SK-N-SH (cell line): ENCODE results near the gene COX14. TPM values are rescaled to one million over a fixed set of nuclear protein-coding genes. Genes with fewer than 3 reads are reported as not detected.
A peak's percentile ranks its signal among the peaks of the same experiment; 100 is the strongest.

ENCODE experiments used
- CTCF ChIA-PET: fragments of 300-600, 350-600 bp; formaldehyde crosslinking; extraction: SDS; loops from one replicate; lab custom pipeline; 2021; lab: Yijun Ruan, JAX
- POLR2A ChIA-PET: fragments of 350-600 bp; sonication (Branson Sonifier 250); formaldehyde crosslinking; extraction: SDS; loops from one replicate; lab custom pipeline; 2020; ENCODE audit warnings: antibody characterized with exemption, inconsistent platforms; lab: Yijun Ruan, JAX
- DNase-seq: peaks from one replicate; pipeline ENCODE4 v3.0.0; 2012
- H2AFZ ChIP-seq: fragments of 200-600 bp; sonication (generic); 2 replicates; pipeline ENCODE4 v1.8.1; 2016; ENCODE audit warnings: antibody characterized with exemption, mild to moderate bottlenecking, low read depth
- H3F3A ChIP-seq: fragments of 200-600 bp; sonication (generic); replicated peaks from 2 replicates; pipeline ENCODE3; 2016; ENCODE audit warnings: antibody characterized with exemption, mild to moderate bottlenecking; ENCODE audit not compliant: insufficient read depth
- H3K27ac ChIP-seq, 2 experiments: fragments of 200-500 bp in 1 of 2; fragments of 200-600 bp in 1 of 2; sonication (Bioruptor generic) in 1 of 2; sonication (generic), shearing (Covaris generic) in 1 of 2; 2 replicates each; pipeline versions ENCODE4 v1.5.1 to v1.6.1; 2014 to 2016; ENCODE audit warnings: low read depth in 2 of 2, inconsistent platforms in 1 of 2, low read length in 1 of 2, mild to moderate bottlenecking in 1 of 2, mixed read lengths in 1 of 2
- H3K27me3 ChIP-seq: fragments of 200-600 bp; sonication (generic), shearing (Covaris generic); 2 replicates; pipeline ENCODE4 v1.6.1; 2016; ENCODE audit warnings: mixed run types; ENCODE audit not compliant: insufficient read depth
- H3K36me3 ChIP-seq, 2 experiments: fragments of 200-500 bp in 1 of 2; fragments of 200-600 bp in 1 of 2; sonication (Bioruptor generic) in 1 of 2; sonication (generic) in 1 of 2; replicated peaks in 1 of 2; 2 replicates each; pipeline versions ENCODE3 to v1.5.1; 2014 to 2016; ENCODE audit warnings: low read length in 1 of 2, mild to moderate bottlenecking in 1 of 2; ENCODE audit not compliant: insufficient read depth in 2 of 2, control insufficient read depth in 1 of 2
- H3K4me1 ChIP-seq, 2 experiments: fragments of 200-500 bp in 1 of 2; fragments of 200-600 bp in 1 of 2; sonication (Bioruptor generic) in 1 of 2; sonication (generic), shearing (Covaris generic) in 1 of 2; 2 replicates each; pipeline versions ENCODE4 v1.5.1 to v1.6.1; 2014 to 2016; ENCODE audit warnings: low read depth in 1 of 2, low read length in 1 of 2, mixed run types in 1 of 2; ENCODE audit not compliant: insufficient read depth in 2 of 2, control insufficient read depth in 1 of 2
- H3K4me2 ChIP-seq: fragments of 200-600 bp; sonication (generic), shearing (Covaris generic); 2 replicates; pipeline ENCODE4 v1.6.1; 2017; ENCODE audit warnings: mixed run types
- H3K4me3 ChIP-seq, 2 experiments: fragments of 200-500 bp in 1 of 2; fragments of 200-600 bp in 1 of 2; sonication (Bioruptor generic) in 1 of 2; sonication (generic), shearing (Covaris generic) in 1 of 2; 2 replicates each; pipeline versions ENCODE4 v1.5.1 to v1.8.1; 2014 to 2016; ENCODE audit warnings: low read depth in 2 of 2, inconsistent platforms in 1 of 2, low read length in 1 of 2, mild to moderate bottlenecking in 1 of 2, mixed read lengths in 1 of 2, moderate library complexity in 1 of 2
- H3K79me2 ChIP-seq: fragments of 200-600 bp; sonication (generic); 2 replicates; pipeline ENCODE4 v1.8.1; 2017; ENCODE audit warnings: mild to moderate bottlenecking; ENCODE audit not compliant: insufficient read depth
- H3K9ac ChIP-seq: fragments of 200-600 bp; sonication (generic); 2 replicates; pipeline ENCODE4 v1.6.1; 2017; ENCODE audit warnings: mixed run types
- H3K9me2 ChIP-seq: fragments of 200-600 bp; sonication (generic); 2 replicates; pipeline ENCODE4 v1.6.1; 2017; ENCODE audit warnings: mixed run types
- H3K9me3 ChIP-seq: fragments of 200-600 bp; sonication (generic); 2 replicates; pipeline ENCODE4 v1.6.1; 2017; ENCODE audit warnings: mixed run types, mild to moderate bottlenecking, moderate library complexity
- H4K20me1 ChIP-seq: fragments of 200-600 bp; sonication (generic); 2 replicates; pipeline ENCODE4 v1.6.1; 2017; ENCODE audit warnings: mild to moderate bottlenecking, mixed run types; ENCODE audit not compliant: insufficient read depth
- CHD2 ChIP-seq: fragments of 150-350 bp; IDR thresholded peaks from 2 replicates; pipeline ENCODE4 v1.6.1; 2018; ENCODE audit warnings: low read length; ENCODE audit not compliant: partially characterized antibody
- ELF1 ChIP-seq: IDR thresholded peaks from 2 replicates; pipeline ENCODE4 v1.4.0; 2012
- EP300 ChIP-seq, 2 experiments: IDR thresholded peaks; 2 replicates each; pipeline versions ENCODE4 v1.4.0 to v1.6.1; 2012; ENCODE audit warnings: borderline replicate concordance in 1 of 2, low read depth in 1 of 2, low read length in 1 of 2
- FOXM1 ChIP-seq: IDR thresholded peaks from 2 replicates; pipeline ENCODE4 v1.4.0; 2012; ENCODE audit warnings: low read depth, mild to moderate bottlenecking
- GABPA ChIP-seq: IDR thresholded peaks from 2 replicates; pipeline ENCODE4 v1.4.0; 2012; ENCODE audit warnings: low read depth, mild to moderate bottlenecking
- GATA2 ChIP-seq: sonication (generic); formaldehyde crosslinking; IDR thresholded peaks from 2 replicates; pipeline ENCODE4 v1.5.0; 2020; ENCODE audit warnings: mild to moderate bottlenecking, missing genetic modification reagents
- JUND ChIP-seq: IDR thresholded peaks from 2 replicates; pipeline ENCODE4 v1.4.0; 2012
- MEF2A ChIP-seq: IDR thresholded peaks from 2 replicates; pipeline ENCODE4 v1.4.0; 2012; ENCODE audit warnings: low read depth, borderline replicate concordance
- MXI1 ChIP-seq: IDR thresholded peaks from 2 replicates; pipeline ENCODE4 v1.6.1; 2012; ENCODE audit warnings: mild to moderate bottlenecking, low read depth, low read length, improper control_type of control experiment
- NFIC ChIP-seq: IDR thresholded peaks from 2 replicates; pipeline ENCODE4 v1.4.0; 2012; ENCODE audit warnings: borderline replicate concordance
- POLR2AphosphoS5 ChIP-seq: IDR thresholded peaks from 2 replicates; pipeline ENCODE4 v1.6.1; 2012; ENCODE audit warnings: low read depth, low read length
- RAD21 ChIP-seq: IDR thresholded peaks from 2 replicates; pipeline ENCODE4 v1.6.1; 2012; ENCODE audit warnings: mild to moderate bottlenecking, low read length
- RXRA ChIP-seq: IDR thresholded peaks from 2 replicates; pipeline ENCODE4 v1.4.0; 2012; ENCODE audit warnings: low read depth, mild to moderate bottlenecking, borderline replicate concordance
- SIN3A ChIP-seq: IDR thresholded peaks from 2 replicates; pipeline ENCODE4 v1.6.1; 2012; ENCODE audit warnings: low read depth, mild to moderate bottlenecking, low read length, moderate library complexity, borderline replicate concordance
- SMC3 ChIP-seq: IDR thresholded peaks from 2 replicates; pipeline ENCODE4 v1.6.1; 2012; ENCODE audit warnings: low read depth, low read length, improper control_type of control experiment
- TAF1 ChIP-seq: IDR thresholded peaks from 2 replicates; pipeline ENCODE4 v1.6.1; 2012; ENCODE audit warnings: low read depth, mild to moderate bottlenecking, low read length, moderate library complexity, borderline replicate concordance
- TCF12 ChIP-seq: IDR thresholded peaks from 2 replicates; pipeline ENCODE4 v1.4.0; 2012
- TEAD4 ChIP-seq: IDR thresholded peaks from 2 replicates; pipeline ENCODE4 v1.4.0; 2012; ENCODE audit warnings: mild to moderate bottlenecking, borderline replicate concordance; ENCODE audit not compliant: insufficient read depth
- USF1 ChIP-seq: IDR thresholded peaks from 2 replicates; pipeline ENCODE4 v1.4.0; 2012; ENCODE audit warnings: low read depth, borderline replicate concordance
- WGBS: methylation state at CpG from one replicate; pipeline ENCODE4 v1.1.6; 2017; ENCODE audit warnings: low lambda C conversion rate; 5-methylcytosine and 5-hydroxymethylcytosine counted together
- polyA plus RNA-seq, 3 experiments: library from polyadenylated mRNA; depleted of rRNA; stranded (reverse); fragments of >200 nt; gene quantifications; 2 replicates each; pipeline ENCODE4 v1.2.3, GENCODE V29; 2012
- TF ChIP-seq, protein P1 (sequence below): IDR thresholded peaks from 2 replicates; pipeline ENCODE4 v1.4.0; 2012; ENCODE audit warnings: low read depth
- TF ChIP-seq, protein P2 (sequence below): fragments of 200-600 bp; sonication (generic); IDR thresholded peaks from 2 replicates; pipeline ENCODE4 v1.6.1; 2017; ENCODE audit warnings: antibody characterized with exemption, mild to moderate bottlenecking, moderate library complexity
- TF ChIP-seq, protein P3 (sequence below): fragments of 150-350 bp; IDR thresholded peaks from 2 replicates; pipeline ENCODE4 v1.6.1; 2016; ENCODE audit warnings: mild to moderate bottlenecking, low read depth, low read length
- TF ChIP-seq, protein P4 (sequence below): IDR thresholded peaks from 2 replicates; pipeline ENCODE4; 2012
- TF ChIP-seq, protein P5 (sequence below): IDR thresholded peaks from 2 replicates; pipeline ENCODE4 v1.6.1; 2012; ENCODE audit warnings: mild to moderate bottlenecking, low read depth, low read length, moderate library complexity

Gene COX14
- 204 and 218 TPM in 2 replicates for polyA plus RNA-seq (2012; rRNA removed)
- 212 and 214 TPM in 2 replicates for polyA plus RNA-seq (2012; cell fraction: cytosol; rRNA removed)
- 56.4 and 74.7 TPM in 2 replicates for polyA plus RNA-seq (2012; cell fraction: nucleus; rRNA removed)

DNA sequence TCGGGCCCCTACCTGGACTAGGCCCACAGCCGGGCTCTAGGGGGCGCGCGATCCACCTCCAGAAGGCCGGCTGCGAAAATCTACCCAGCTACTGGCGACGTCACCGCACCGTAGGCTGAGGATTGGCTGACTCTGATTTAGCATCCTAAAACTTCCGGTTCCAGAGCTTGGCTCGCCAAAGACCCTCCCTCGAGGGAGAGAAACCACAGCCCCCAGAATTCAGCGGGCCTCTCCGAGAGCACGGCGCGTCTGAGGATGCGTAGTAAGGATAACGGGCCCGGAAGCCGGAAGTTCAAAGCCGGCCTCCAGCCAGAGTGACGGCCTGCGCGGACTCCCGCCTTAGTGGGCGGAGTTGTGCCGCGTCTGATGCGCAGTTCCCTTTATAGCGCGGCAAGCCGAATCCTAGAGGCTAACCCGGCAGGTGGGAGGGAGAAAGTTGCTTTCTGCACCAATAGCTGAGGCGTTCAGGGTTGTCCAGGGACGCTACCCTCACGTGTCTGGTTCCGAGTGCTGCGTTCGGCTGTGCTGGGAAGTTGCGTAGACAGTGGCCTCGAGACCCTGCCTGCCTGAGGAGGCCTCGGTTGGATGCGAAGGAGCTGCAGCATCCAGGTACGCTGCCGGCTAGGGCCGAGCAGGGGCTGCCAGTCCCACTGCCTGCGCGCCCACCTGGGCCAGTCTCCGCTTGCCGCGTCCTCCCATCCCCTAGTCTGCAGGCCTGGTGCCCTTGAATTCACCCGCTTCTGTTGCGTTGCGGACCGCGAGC is at the start of gene COX14:
COX14 (plus strand) TSS at position 544 of the 763 bp plus-strand sequence. CDS start 7,808 bp downstream, outside the sequence.
- Histone ChIP-seq H4K20me1 (peaks cover 9% of the 10 kb centered on the region; the same call in 1 of the 2 replicates), H3K79me2 (peaks cover 43% of the 10 kb centered on the region), H3F3A (peaks cover 15% of the 10 kb centered on the region), H3K9ac (peak within 1 kb of the TSS; percentile 79), H3K9me3 (no peaks in the 10 kb centered on the region), H3K36me3 (peaks cover 0 to 14% of the 10 kb centered on the region in 2 experiments), H3K9me2 (no peaks in the 10 kb centered on the region), H2AFZ (peak within 1 kb of the TSS; percentile 75), H3K27ac (peak within 1 kb of the TSS; percentile 69 to 95), H3K4me3 (peak within 1 kb of the TSS; percentile 67 to 99), H3K4me2 (peak within 1 kb of the TSS; percentile 87), H3K4me1 (peaks cover 12 to 18% of the 10 kb centered on the region in 2 experiments; a peak in 2 of 4 replicates), H3K27me3 (no peaks in the 10 kb centered on the region)
- ChIA-PET POLR2A (interaction anchor here (0.5 to 3.4 kb wide), 20 partner anchors 8 to 370 kb away, joined by 3 to 27 read pairs (median 4); partner anchors contain the start of genes CERS5, GPD1, SMARCD1 and TMBIM6), CTCF (interaction anchor here (0.6 to 5.5 kb wide), 46 partner anchors 14 to 371 kb away, joined by 3 to 96 read pairs (median 5); partner anchors contain the start of genes AQP5, CERS5, GPD1 and SMARCD1)
- 1% methylated on average over 18 of the region's 59 CpGs for WGBS
- DNase-seq: peak; percentile 96
- TF ChIP-seq JUND (no peak), RXRA (no peak), POLR2AphosphoS5 (peak; percentile 92), SMC3 (peak; percentile 42; the same call in 1 of the 2 replicates), CHD2 (peak; percentile 36), TCF12 (no peak), USF1 (peak; percentile 89), ELF1 (peak; percentile 94), TEAD4 (no peak), NFIC (no peak), EP300 (IDR thresholded peaks at IDR 0.05; ENCODE audit: borderline replicate concordance in 1 of 2, low read depth in 1 of 2, low read length in 1 of 2) (no peak), FOXM1 (no peak), GABPA (peak; percentile 88), TAF1 (peak; percentile 96), RAD21 (peak; percentile 49), SIN3A (0 out of 2 replicates have a peak, but pooled peaks have one; percentile 59), MXI1 (peak; percentile 99), GATA2 (no peak), MEF2A (no peak)
- TF ChIP-seq, protein P1, sequence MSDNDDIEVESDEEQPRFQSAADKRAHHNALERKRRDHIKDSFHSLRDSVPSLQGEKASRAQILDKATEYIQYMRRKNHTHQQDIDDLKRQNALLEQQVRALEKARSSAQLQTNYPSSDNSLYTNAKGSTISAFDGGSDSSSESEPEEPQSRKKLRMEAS: peak; percentile 93
- TF ChIP-seq, protein P2, sequence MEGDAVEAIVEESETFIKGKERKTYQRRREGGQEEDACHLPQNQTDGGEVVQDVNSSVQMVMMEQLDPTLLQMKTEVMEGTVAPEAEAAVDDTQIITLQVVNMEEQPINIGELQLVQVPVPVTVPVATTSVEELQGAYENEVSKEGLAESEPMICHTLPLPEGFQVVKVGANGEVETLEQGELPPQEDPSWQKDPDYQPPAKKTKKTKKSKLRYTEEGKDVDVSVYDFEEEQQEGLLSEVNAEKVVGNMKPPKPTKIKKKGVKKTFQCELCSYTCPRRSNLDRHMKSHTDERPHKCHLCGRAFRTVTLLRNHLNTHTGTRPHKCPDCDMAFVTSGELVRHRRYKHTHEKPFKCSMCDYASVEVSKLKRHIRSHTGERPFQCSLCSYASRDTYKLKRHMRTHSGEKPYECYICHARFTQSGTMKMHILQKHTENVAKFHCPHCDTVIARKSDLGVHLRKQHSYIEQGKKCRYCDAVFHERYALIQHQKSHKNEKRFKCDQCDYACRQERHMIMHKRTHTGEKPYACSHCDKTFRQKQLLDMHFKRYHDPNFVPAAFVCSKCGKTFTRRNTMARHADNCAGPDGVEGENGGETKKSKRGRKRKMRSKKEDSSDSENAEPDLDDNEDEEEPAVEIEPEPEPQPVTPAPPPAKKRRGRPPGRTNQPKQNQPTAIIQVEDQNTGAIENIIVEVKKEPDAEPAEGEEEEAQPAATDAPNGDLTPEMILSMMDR: peak; percentile 98
- TF ChIP-seq, protein P3, sequence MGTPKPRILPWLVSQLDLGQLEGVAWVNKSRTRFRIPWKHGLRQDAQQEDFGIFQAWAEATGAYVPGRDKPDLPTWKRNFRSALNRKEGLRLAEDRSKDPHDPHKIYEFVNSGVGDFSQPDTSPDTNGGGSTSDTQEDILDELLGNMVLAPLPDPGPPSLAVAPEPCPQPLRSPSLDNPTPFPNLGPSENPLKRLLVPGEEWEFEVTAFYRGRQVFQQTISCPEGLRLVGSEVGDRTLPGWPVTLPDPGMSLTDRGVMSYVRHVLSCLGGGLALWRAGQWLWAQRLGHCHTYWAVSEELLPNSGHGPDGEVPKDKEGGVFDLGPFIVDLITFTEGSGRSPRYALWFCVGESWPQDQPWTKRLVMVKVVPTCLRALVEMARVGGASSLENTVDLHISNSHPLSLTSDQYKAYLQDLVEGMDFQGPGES: peak; percentile 54
- TF ChIP-seq, protein P4, sequence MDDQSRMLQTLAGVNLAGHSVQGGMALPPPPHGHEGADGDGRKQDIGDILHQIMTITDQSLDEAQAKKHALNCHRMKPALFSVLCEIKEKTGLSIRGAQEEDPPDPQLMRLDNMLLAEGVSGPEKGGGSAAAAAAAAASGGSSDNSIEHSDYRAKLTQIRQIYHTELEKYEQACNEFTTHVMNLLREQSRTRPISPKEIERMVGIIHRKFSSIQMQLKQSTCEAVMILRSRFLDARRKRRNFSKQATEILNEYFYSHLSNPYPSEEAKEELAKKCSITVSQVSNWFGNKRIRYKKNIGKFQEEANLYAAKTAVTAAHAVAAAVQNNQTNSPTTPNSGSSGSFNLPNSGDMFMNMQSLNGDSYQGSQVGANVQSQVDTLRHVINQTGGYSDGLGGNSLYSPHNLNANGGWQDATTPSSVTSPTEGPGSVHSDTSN: peak; percentile 86
- TF ChIP-seq, protein P5, sequence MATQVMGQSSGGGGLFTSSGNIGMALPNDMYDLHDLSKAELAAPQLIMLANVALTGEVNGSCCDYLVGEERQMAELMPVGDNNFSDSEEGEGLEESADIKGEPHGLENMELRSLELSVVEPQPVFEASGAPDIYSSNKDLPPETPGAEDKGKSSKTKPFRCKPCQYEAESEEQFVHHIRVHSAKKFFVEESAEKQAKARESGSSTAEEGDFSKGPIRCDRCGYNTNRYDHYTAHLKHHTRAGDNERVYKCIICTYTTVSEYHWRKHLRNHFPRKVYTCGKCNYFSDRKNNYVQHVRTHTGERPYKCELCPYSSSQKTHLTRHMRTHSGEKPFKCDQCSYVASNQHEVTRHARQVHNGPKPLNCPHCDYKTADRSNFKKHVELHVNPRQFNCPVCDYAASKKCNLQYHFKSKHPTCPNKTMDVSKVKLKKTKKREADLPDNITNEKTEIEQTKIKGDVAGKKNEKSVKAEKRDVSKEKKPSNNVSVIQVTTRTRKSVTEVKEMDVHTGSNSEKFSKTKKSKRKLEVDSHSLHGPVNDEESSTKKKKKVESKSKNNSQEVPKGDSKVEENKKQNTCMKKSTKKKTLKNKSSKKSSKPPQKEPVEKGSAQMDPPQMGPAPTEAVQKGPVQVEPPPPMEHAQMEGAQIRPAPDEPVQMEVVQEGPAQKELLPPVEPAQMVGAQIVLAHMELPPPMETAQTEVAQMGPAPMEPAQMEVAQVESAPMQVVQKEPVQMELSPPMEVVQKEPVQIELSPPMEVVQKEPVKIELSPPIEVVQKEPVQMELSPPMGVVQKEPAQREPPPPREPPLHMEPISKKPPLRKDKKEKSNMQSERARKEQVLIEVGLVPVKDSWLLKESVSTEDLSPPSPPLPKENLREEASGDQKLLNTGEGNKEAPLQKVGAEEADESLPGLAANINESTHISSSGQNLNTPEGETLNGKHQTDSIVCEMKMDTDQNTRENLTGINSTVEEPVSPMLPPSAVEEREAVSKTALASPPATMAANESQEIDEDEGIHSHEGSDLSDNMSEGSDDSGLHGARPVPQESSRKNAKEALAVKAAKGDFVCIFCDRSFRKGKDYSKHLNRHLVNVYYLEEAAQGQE: peak; percentile 32; the same call in 1 of the 2 replicates
